22Rv1 (cell line): ENCODE measurements around the gene SFXN2.

Experiments used
- ZFX ChIP-seq: fragments of 450-650 bp; IDR thresholded peaks from 2 replicates; pipeline ENCODE4 v1.6.1; 2017; ENCODE audit warnings: antibody characterized with exemption, borderline replicate concordance
- TF ChIP-seq, protein P1 (sequence below): fragments of 450-650 bp; IDR thresholded peaks from 2 replicates; pipeline ENCODE4 v1.5.1; 2017; ENCODE audit warnings: mild to moderate bottlenecking

- TF ChIP-seq, protein P1, sequence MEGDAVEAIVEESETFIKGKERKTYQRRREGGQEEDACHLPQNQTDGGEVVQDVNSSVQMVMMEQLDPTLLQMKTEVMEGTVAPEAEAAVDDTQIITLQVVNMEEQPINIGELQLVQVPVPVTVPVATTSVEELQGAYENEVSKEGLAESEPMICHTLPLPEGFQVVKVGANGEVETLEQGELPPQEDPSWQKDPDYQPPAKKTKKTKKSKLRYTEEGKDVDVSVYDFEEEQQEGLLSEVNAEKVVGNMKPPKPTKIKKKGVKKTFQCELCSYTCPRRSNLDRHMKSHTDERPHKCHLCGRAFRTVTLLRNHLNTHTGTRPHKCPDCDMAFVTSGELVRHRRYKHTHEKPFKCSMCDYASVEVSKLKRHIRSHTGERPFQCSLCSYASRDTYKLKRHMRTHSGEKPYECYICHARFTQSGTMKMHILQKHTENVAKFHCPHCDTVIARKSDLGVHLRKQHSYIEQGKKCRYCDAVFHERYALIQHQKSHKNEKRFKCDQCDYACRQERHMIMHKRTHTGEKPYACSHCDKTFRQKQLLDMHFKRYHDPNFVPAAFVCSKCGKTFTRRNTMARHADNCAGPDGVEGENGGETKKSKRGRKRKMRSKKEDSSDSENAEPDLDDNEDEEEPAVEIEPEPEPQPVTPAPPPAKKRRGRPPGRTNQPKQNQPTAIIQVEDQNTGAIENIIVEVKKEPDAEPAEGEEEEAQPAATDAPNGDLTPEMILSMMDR, result no peak
- TF ChIP-seq ZFX, result no peak
Observed at GRCh38 chr10:102759497-102760210, 45.2 kb downstream of the SFXN2 start.
